GM23338 (cell line): ENCODE data around the gene CHCHD6. TPM values are rescaled to one million over a fixed set of nuclear protein-coding genes. Genes with fewer than 3 reads are reported as not detected.

Experiments used
- ATAC-seq: fragments of 200-7000 bp; cut with Tn5 transposase; 3 replicates; pipeline ENCODE4 v1.9.1; 2020
- DNase-seq: peaks from one replicate; pipeline ENCODE4 v3.0.0-alpha.2; 2015; ENCODE audit warnings: low spot score
- H2AFZ ChIP-seq: fragments of 200-600 bp; sonication (generic); 2 replicates; pipeline ENCODE4 v1.8.0; 2016; ENCODE audit warnings: antibody characterized with exemption, mild to moderate bottlenecking, moderate library complexity
- H3F3A ChIP-seq: fragments of 200-600 bp; sonication (generic); replicated peaks from 2 replicates; pipeline ENCODE4 v1.8.0; 2017; ENCODE audit warnings: antibody characterized with exemption, mixed run types, low read depth
- H3K27ac ChIP-seq: fragments of 200-600 bp; sonication (generic); 2 replicates; pipeline ENCODE4 v1.6.1; 2016; ENCODE audit warnings: low read depth
- H3K27me3 ChIP-seq: fragments of 200-600 bp; sonication (generic); 2 replicates; pipeline ENCODE4 v1.8.0; 2016; ENCODE audit warnings: mild to moderate bottlenecking, mixed run types, moderate library complexity; ENCODE audit not compliant: insufficient read depth
- H3K36me3 ChIP-seq: fragments of 200-600 bp; sonication (generic); 2 replicates; pipeline ENCODE4 v1.8.0; 2016; ENCODE audit warnings: mild to moderate bottlenecking; ENCODE audit not compliant: insufficient read depth
- H3K4me1 ChIP-seq: fragments of 200-600 bp; sonication (generic); 2 replicates; pipeline ENCODE4 v1.8.0; 2016; ENCODE audit warnings: mild to moderate bottlenecking, moderate library complexity; ENCODE audit not compliant: insufficient read depth
- H3K4me2 ChIP-seq: fragments of 200-600 bp; sonication (generic); 2 replicates; pipeline ENCODE4 v1.7.1; 2017; ENCODE audit warnings: mixed run types
- H3K4me3 ChIP-seq: fragments of 200-600 bp; sonication (generic); 2 replicates; pipeline ENCODE4 v1.6.1; 2016; ENCODE audit warnings: mixed run types
- H3K79me2 ChIP-seq: fragments of 200-600 bp; sonication (generic); replicated peaks from 2 replicates; pipeline ENCODE4 v1.8.0; 2017; ENCODE audit warnings: mild to moderate bottlenecking; ENCODE audit not compliant: insufficient read depth
- H3K9me2 ChIP-seq: fragments of 200-600 bp; sonication (generic); 2 replicates; pipeline ENCODE4 v1.8.0; 2017; ENCODE audit not compliant: insufficient read depth
- H4K20me1 ChIP-seq: fragments of 200-600 bp; sonication (generic); replicated peaks from 2 replicates; pipeline ENCODE4 v1.8.0; 2017; ENCODE audit warnings: mild to moderate bottlenecking; ENCODE audit not compliant: insufficient read depth
- H3K27ac Mint-ChIP-seq: 2 replicates; pipeline ENCODE4 v1.8.0; 2020; ENCODE audit warnings: inconsistent platforms, mild to moderate bottlenecking, moderate library complexity, mixed read lengths
- H3K27me3 Mint-ChIP-seq: 3 replicates; pipeline ENCODE4 v1.8.0; 2022; ENCODE audit warnings: low read depth, mild to moderate bottlenecking, moderate library complexity, mixed read lengths, inconsistent platforms; ENCODE audit not compliant: insufficient read depth, poor library complexity
- H3K36me3 Mint-ChIP-seq: 3 replicates; pipeline ENCODE4 v1.8.0; 2021; ENCODE audit warnings: low read depth, mild to moderate bottlenecking, inconsistent platforms, moderate library complexity, mixed read lengths
- H3K4me1 Mint-ChIP-seq: 3 replicates; pipeline ENCODE4 v1.8.0; 2020; ENCODE audit warnings: mild to moderate bottlenecking, inconsistent platforms, mixed read lengths
- H3K4me3 Mint-ChIP-seq: 3 replicates; pipeline ENCODE4 v1.8.0; 2021; ENCODE audit warnings: moderate library complexity, mild to moderate bottlenecking, inconsistent platforms, mixed read lengths
- H3K9me3 Mint-ChIP-seq: 3 replicates; pipeline ENCODE4 v1.8.0; 2020; ENCODE audit warnings: moderate library complexity, mild to moderate bottlenecking, inconsistent platforms, mixed read lengths
- CREB1 ChIP-seq: fragments of 250-450 bp; sonication (Bioruptor Pico); IDR thresholded peaks from 2 replicates; pipeline ENCODE4 v1.5.0; 2020; ENCODE audit warnings: low read depth, mild to moderate bottlenecking, moderate library complexity
- CTCF ChIP-seq, 2 experiments: fragments of 200-600 bp in 1 of 2; sonication (generic) in 1 of 2; conservative IDR thresholded peaks; 2 replicates each; pipeline versions ENCODE4 v1.5.1 to v1.6.1; 2016 to 2017; ENCODE audit warnings: antibody characterized with exemption in 2 of 2, low read depth in 2 of 2, mild to moderate bottlenecking in 2 of 2, moderate library complexity in 1 of 2
- ETS1 ChIP-seq: IDR thresholded peaks from 2 replicates; pipeline ENCODE4 v1.6.1; 2016; ENCODE audit warnings: antibody characterized with exemption
- EZH2 ChIP-seq: fragments of 200-600 bp; sonication (generic); IDR thresholded peaks from one replicate; pipeline ENCODE4 v1.8.0; 2017; ENCODE audit warnings: antibody characterized with exemption, mild to moderate bottlenecking, low read depth; ENCODE audit not compliant: unreplicated experiment
- EZH2phosphoT487 ChIP-seq: fragments of 200-600 bp; sonication (generic); IDR thresholded peaks from one replicate; pipeline ENCODE4 v1.8.1; 2018; ENCODE audit warnings: antibody characterized with exemption; ENCODE audit not compliant: unreplicated experiment
- JUNB ChIP-seq: IDR thresholded peaks from one replicate; pipeline ENCODE4 v1.6.1; 2016; ENCODE audit warnings: antibody characterized with exemption; ENCODE audit not compliant: unreplicated experiment
- NANOG ChIP-seq: IDR thresholded peaks from 2 replicates; pipeline ENCODE4 v1.6.1; 2016; ENCODE audit warnings: antibody characterized with exemption, borderline replicate concordance
- POLR2AphosphoS5 ChIP-seq: IDR thresholded peaks from 2 replicates; pipeline ENCODE4 v1.6.1; 2016; ENCODE audit warnings: antibody characterized with exemption, low read depth
- REST ChIP-seq: IDR thresholded peaks from one replicate; pipeline ENCODE4 v1.6.1; 2018; ENCODE audit warnings: antibody characterized with exemption; ENCODE audit not compliant: unreplicated experiment
- STAT1 ChIP-seq: IDR thresholded peaks from one replicate; pipeline ENCODE4 v1.6.1; 2016; ENCODE audit warnings: antibody characterized with exemption; ENCODE audit not compliant: unreplicated experiment
- ZNF114 ChIP-seq: fragments of 250-450 bp; sonication (Bioruptor Pico); IDR thresholded peaks from 2 replicates; pipeline ENCODE4 v1.5.0; 2020; ENCODE audit warnings: mild to moderate bottlenecking, moderate library complexity
- ZNF331 ChIP-seq: fragments of 250-450 bp; sonication (Bioruptor Pico); IDR thresholded peaks from 2 replicates; pipeline ENCODE4 v1.5.0; 2020; ENCODE audit warnings: low read depth, mild to moderate bottlenecking, moderate library complexity
- ZNF462 ChIP-seq: fragments of 250-450 bp; sonication (Bioruptor Pico); IDR thresholded peaks from 2 replicates; pipeline ENCODE4 v1.5.0; 2020; ENCODE audit warnings: mild to moderate bottlenecking, moderate library complexity
- polyA plus RNA-seq: library from polyadenylated mRNA; unstranded; fragments of >200 nt; fragmentation: Nextera tagmentation; extraction: Ambion mirVana; gene quantifications from 2 replicates; pipeline ENCODE4 v1.2.1, GENCODE V29; 2016
- total RNA-seq: library from RNA; depleted of rRNA; stranded (reverse); fragments of >200 nt; shearing (Covaris generic); gene quantifications from 2 replicates; pipeline ENCODE4 v1.2.3, GENCODE V29; 2014

Gene CHCHD6
- total and polyA plus RNA-seq, 2 experiments from 2014 or later, result 28.8 to 43.0 TPM

GRCh38 chr3:126837773-126838172 lies 133.7 kb downstream of the CHCHD6 start:
- no peaks in the 10 kb centered on the region; the same call in 1 of the 2 replicates for H4K20me1 ChIP-seq
- H2AFZ ChIP-seq, result no peak overlapping the region
- no peaks in the 10 kb centered on the region for H3K9me3 Mint-ChIP-seq
- DNase-seq (no peak), ATAC-seq (no peak)
- H3F3A ChIP-seq, result no peaks in the 10 kb centered on the region
- no peak overlapping the region for H3K27ac ChIP-seq
- H3K27me3 ChIP-seq, result no peaks in the 10 kb centered on the region
- H3K27ac Mint-ChIP-seq, result no peak overlapping the region
- no peaks in the 10 kb centered on the region for H3K9me2 ChIP-seq
- H3K36me3 Mint-ChIP-seq, result 0 out of 3 replicates have a peak, but pooled peaks cover 3% of the 10 kb centered on the region
- H3K4me1 Mint-ChIP-seq, result peaks cover 7% of the 10 kb centered on the region; the same call in 1 of the 3 replicates
- H3K4me3 Mint-ChIP-seq, result no peak overlapping the region
- TF ChIP-seq EZH2 (no peak), ZNF114 (CRISPR knock-in tag) (no peak), NANOG (no peak), JUNB (no peak), EZH2phosphoT487 (no peak), STAT1 (no peak), ZNF331 (CRISPR knock-in tag) (no peak), ZNF462 (CRISPR knock-in tag) (no peak), REST (no peak), CTCF (conservative IDR thresholded peaks at IDR 0.05; ENCODE audit: low read depth in 2 of 2) (no peak), ETS1 (no peak), POLR2AphosphoS5 (no peak), CREB1 (CRISPR knock-in tag) (no peak)
- H3K79me2 ChIP-seq, result no peaks in the 10 kb centered on the region
- no peaks in the 10 kb centered on the region; the same call in 1 of the 2 replicates for H3K36me3 ChIP-seq
- no peaks in the 10 kb centered on the region for H3K4me1 ChIP-seq
- H3K4me2 ChIP-seq, result no peak overlapping the region
- no peaks in the 10 kb centered on the region for H3K27me3 Mint-ChIP-seq
- no peak overlapping the region for H3K4me3 ChIP-seq
